GM12872 (cell line): ENCODE measurements around the gene ZNF502.

Experiments
- CTCF ChIP-seq: IDR thresholded peaks from 3 replicates; pipeline ENCODE4 v1.5.1; 2011; ENCODE audit warnings: low read depth, mild to moderate bottlenecking, low read length, moderate library complexity; ENCODE audit not compliant: insufficient read depth

ZNF502 gene

GRCh38 chr3:44682182-44682896, 30.1 kb upstream of the ZNF502 start:
- no peak for TF ChIP-seq CTCF

GRCh38 chr3:44685128-44685800, 27.2 kb upstream of the ZNF502 start:
- TF ChIP-seq CTCF: no peak

GRCh38 chr3:44687898-44688297, 24.6 kb upstream of the ZNF502 start:
- TF ChIP-seq CTCF: no peak

DNA sequence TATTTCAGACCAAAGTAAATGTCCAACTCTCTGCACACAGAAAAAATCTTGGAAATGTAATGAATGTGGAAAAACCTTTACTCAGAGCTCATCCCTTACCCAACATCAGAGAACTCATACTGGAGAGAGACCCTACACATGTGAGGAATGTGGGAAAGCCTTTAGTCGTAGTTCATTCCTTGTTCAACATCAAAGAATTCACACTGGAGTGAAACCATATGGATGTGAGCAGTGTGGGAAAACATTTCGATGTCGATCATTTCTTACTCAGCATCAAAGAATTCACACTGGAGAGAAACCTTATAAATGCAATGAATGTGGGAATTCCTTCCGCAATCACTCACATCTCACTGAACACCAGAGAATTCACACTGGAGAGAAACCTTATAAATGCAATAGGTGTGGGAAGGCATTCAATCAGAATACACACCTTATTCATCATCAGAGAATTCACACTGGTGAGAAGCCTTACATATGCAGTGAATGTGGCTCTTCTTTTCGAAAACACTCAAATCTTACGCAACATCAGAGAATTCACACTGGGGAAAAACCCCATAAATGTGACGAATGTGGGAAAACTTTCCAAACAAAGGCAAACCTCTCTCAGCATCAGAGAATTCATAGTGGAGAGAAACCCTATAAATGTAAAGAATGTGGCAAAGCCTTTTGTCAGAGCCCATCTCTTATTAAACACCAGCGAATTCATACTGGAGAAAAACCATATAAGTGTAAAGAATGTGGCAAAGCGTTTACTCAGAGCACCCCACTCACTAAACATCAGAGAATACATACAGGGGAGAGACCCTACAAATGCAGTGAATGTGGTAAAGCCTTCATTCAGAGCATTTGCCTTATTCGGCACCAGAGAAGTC, 9.0 kb downstream of the ZNF502 start:
- no peak for TF ChIP-seq CTCF

DNA sequence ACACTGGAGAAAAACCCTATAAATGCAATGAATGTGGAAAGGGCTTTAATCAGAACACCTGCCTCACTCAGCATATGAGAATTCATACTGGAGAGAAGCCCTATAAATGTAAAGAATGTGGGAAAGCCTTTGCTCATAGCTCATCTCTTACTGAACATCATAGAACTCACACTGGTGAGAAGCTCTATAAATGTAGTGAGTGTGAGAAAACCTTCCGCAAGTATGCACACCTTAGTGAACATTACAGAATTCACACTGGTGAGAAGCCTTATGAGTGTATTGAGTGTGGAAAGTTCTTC, 9.6 kb downstream of the ZNF502 start:
- no peak for TF ChIP-seq CTCF

DNA sequence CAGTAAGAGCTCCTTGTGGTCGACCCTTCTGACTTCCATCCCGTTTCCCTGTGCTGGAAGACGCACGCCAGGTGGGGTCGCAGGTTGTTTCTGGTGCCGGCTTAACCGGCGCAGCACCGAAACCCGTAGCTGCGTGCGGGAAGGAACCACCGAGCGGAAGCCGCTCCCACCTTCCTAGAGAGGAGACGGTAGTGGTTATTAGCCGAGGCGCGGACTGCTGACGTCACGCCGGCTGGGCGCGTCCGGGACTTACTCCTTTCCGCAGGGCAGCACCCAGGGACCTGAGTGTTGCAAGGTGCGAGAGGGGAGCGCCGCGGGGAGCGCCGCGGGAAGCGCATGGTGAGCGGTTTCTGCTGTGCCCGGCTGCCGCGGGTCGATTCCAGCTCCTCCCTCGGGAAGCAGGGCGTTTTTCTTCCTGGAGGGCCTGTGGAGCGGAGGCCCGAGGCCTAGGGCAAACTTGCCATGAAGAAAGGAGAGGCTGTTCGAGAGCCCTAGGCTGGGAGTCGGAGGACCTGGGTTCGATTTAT, 17.0 kb downstream of the ZNF502 start, which contains the start of gene ZNF501:
TSS of gene ZNF501 (plus strand) at position 252 of the 527 bp plus-strand sequence. CDS start 4,787 bp downstream, outside the sequence.
- no peak for TF ChIP-seq CTCF

DNA sequence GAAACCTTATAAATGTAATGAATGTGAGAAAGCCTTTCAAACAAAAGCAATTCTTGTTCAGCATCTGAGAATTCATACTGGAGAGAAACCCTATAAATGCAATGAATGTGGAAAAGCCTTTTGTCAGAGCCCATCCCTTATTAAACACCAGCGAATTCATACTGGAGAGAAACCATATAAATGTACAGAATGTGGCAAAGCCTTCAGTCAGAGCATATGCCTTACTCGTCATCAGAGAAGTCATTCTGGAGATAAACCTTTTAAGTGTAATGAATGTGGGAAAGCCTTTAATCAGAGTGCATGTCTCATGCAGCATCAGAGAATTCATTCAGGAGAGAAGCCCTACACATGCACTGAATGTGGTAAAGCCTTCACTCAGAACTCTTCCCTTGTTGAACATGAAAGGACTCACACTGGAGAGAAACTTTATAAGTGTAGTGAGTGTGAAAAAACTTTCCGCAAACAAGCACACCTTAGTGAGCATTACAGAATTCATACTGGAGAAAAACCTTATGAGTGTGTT, 22.2 kb downstream of the ZNF502 start:
- no peak for TF ChIP-seq CTCF
